Endodermal cell (in vitro differentiated cells): Measurements from ENCODE around the gene GTF2IRD1. TPM values are rescaled to one million over a fixed set of nuclear protein-coding genes. Genes with fewer than 3 reads are reported as not detected.
"Not testable (repeated sequence)": the region's sequence is repeated elsewhere in the genome, so short reads cannot be mapped to it uniquely, and the experiment has no call there.

Experiments used
- DNase-seq: peaks from one replicate; pipeline ENCODE4 v3.0.0-alpha.2; 2017
- H3K27ac ChIP-seq: 2 replicates; pipeline ENCODE4 v1.5.1; 2013; ENCODE audit warnings: mild to moderate bottlenecking, low read depth, low read length, moderate library complexity
- H3K27me3 ChIP-seq: 2 replicates; pipeline ENCODE4 v1.6.1; 2013; ENCODE audit warnings: mild to moderate bottlenecking, low read length, moderate library complexity; ENCODE audit not compliant: insufficient read depth, control insufficient read depth, poor library complexity, severe bottlenecking
- H3K36me3 ChIP-seq: 2 replicates; pipeline ENCODE4 v1.7.0; 2013; ENCODE audit warnings: mild to moderate bottlenecking, low read length, moderate library complexity; ENCODE audit not compliant: control insufficient read depth, insufficient read depth
- H3K4me1 ChIP-seq: one replicate; pipeline ENCODE4 v1.7.0; 2013; ENCODE audit warnings: low read length; ENCODE audit not compliant: control insufficient read depth, insufficient read depth
- H3K4me3 ChIP-seq: 2 replicates; pipeline ENCODE4 v1.5.1; 2013; ENCODE audit warnings: mild to moderate bottlenecking, low read length, moderate library complexity
- H3K9ac ChIP-seq: 2 replicates; pipeline ENCODE4 v1.6.1; 2013; ENCODE audit warnings: mild to moderate bottlenecking, low read length, moderate library complexity; ENCODE audit not compliant: poor library complexity, severe bottlenecking; ENCODE audit errors: extremely low read depth
- H3K9me3 ChIP-seq: 2 replicates; pipeline ENCODE4 v1.6.1; 2013; ENCODE audit warnings: mild to moderate bottlenecking, low read length, moderate library complexity; ENCODE audit not compliant: control insufficient read depth
- H3K27ac Mint-ChIP-seq: 2 replicates; pipeline ENCODE4 v1.8.0; 2020; ENCODE audit warnings: mixed read lengths
- H3K27me3 Mint-ChIP-seq: 2 replicates; pipeline ENCODE4 v1.8.0; 2021; ENCODE audit warnings: mild to moderate bottlenecking, mixed read lengths; ENCODE audit not compliant: insufficient read depth
- H3K36me3 Mint-ChIP-seq: 2 replicates; pipeline ENCODE4 v1.8.0; 2020; ENCODE audit warnings: low read depth, mixed read lengths
- H3K4me1 Mint-ChIP-seq: 2 replicates; pipeline ENCODE4 v1.8.0; 2020; ENCODE audit warnings: mixed read lengths
- H3K4me3 Mint-ChIP-seq: 2 replicates; pipeline ENCODE4 v1.8.0; 2020; ENCODE audit warnings: mild to moderate bottlenecking, moderate library complexity, mixed read lengths
- H3K9me3 Mint-ChIP-seq: 2 replicates; pipeline ENCODE4 v1.8.0; 2020; ENCODE audit warnings: mild to moderate bottlenecking, mixed read lengths
- CTCF ChIP-seq: fragments of 200-600 bp; sonication (generic); conservative IDR thresholded peaks from 2 replicates; pipeline ENCODE4 v1.5.0; 2021; ENCODE audit warnings: antibody characterized with exemption, mild to moderate bottlenecking
- WGBS, 2 experiments: methylation state at CpG; one replicate each; pipeline versions ENCODE4 v1.1.5 to v1.1.7; 2013; ENCODE audit warnings: missing lambda C conversion rate in 2 of 2, mixed read lengths in 1 of 2; ENCODE audit not compliant: insufficient coverage in 1 of 2, insufficient read length in 1 of 2; 5-methylcytosine and 5-hydroxymethylcytosine counted together
- total RNA-seq, 2 donors: library from RNA; stranded (reverse); fragmentation: NEBNext Ultra II Directional in 1 of 2; extraction: Animal tissue kit (Norgen Biotek cat#: 25700) in 1 of 2; gene quantifications; 2 replicates in 1 of 2; 3 replicates in 1 of 2; pipeline ENCODE4 v1.2.1, GENCODE V29; 2021

The GTF2IRD1 gene
- total RNA-seq, 2 donors from 2014 or later, result 54.8 to 84.4 TPM

- Histone ChIP-seq H3K9me3 (no peaks in the 10 kb centered on the region), H3K27ac (no peak overlapping the region), H3K36me3 (peaks cover 16% of the 10 kb centered on the region), H3K4me1 (no peaks in the 10 kb centered on the region), H3K9ac (no peak overlapping the region), H3K27me3 (no peaks in the 10 kb centered on the region), H3K4me3 (no peak overlapping the region)
- 81 to 86% methylated on average over 4 of the region's 4 CpGs for WGBS, 2 experiments
- H3K36me3 Mint-ChIP-seq, result peaks cover 23% of the 10 kb centered on the region
- H3K27me3 Mint-ChIP-seq, result no peaks in the 10 kb centered on the region
- H3K27ac Mint-ChIP-seq, result no peak overlapping the region
- DNase-seq, result no peak
- no peaks in the 10 kb centered on the region for H3K4me1 Mint-ChIP-seq
- no peaks in the 10 kb centered on the region for H3K9me3 Mint-ChIP-seq
- no peak overlapping the region for H3K4me3 Mint-ChIP-seq
- TF ChIP-seq CTCF, result no peak
Measured at GRCh38 chr7:74407958-74408357, 45.7 kb upstream of the GTF2IRD1 start.

GRCh38 chr7:74409571-74409970, 44.1 kb upstream of the GTF2IRD1 start:
- H3K27me3 Mint-ChIP-seq, result no peaks in the 10 kb centered on the region
- 91 to 93% methylated on average over 6 to 7 of the region's 7 CpGs for WGBS, 2 experiments
- no peak overlapping the region for H3K4me3 Mint-ChIP-seq
- no peaks in the 10 kb centered on the region for H3K9me3 Mint-ChIP-seq
- H3K27ac Mint-ChIP-seq, result no peak overlapping the region
- no peaks in the 10 kb centered on the region for H3K27me3 ChIP-seq
- no peaks in the 10 kb centered on the region for H3K4me1 ChIP-seq
- H3K4me1 Mint-ChIP-seq, result no peaks in the 10 kb centered on the region
- no peak overlapping the region for H3K27ac ChIP-seq
- peaks cover 6% of the 10 kb centered on the region for H3K36me3 ChIP-seq
- no peaks in the 10 kb centered on the region for H3K9me3 ChIP-seq
- no peak for TF ChIP-seq CTCF
- H3K9ac ChIP-seq, result no peak overlapping the region
- peak; percentile 26 for DNase-seq
- peaks cover 10% of the 10 kb centered on the region for H3K36me3 Mint-ChIP-seq
- no peak overlapping the region for H3K4me3 ChIP-seq

- no peaks in the 10 kb centered on the region for H3K36me3 ChIP-seq
- H3K4me1 ChIP-seq, result no peaks in the 10 kb centered on the region
- peak; percentile 31 for DNase-seq
- TF ChIP-seq CTCF, result no peak
- Mint-ChIP-seq H3K27ac (no peak overlapping the region), H3K4me3 (no peak overlapping the region), H3K9me3 (no peaks in the 10 kb centered on the region), H3K4me1 (no peaks in the 10 kb centered on the region), H3K27me3 (no peaks in the 10 kb centered on the region), H3K36me3 (peaks cover 5% of the 10 kb centered on the region)
- H3K27me3 ChIP-seq, result no peaks in the 10 kb centered on the region
- H3K4me3 ChIP-seq, result no peak overlapping the region
- H3K9me3 ChIP-seq, result no peaks in the 10 kb centered on the region
- no peak overlapping the region for H3K27ac ChIP-seq
- 86 to 96% methylated on average over 2 of the region's 2 CpGs for WGBS, 2 experiments
- H3K9ac ChIP-seq, result no peak overlapping the region
Measured at GRCh38 chr7:74410772-74411171, 42.9 kb upstream of the GTF2IRD1 start.

- not testable (repeated sequence) for H3K9me3 ChIP-seq, H3K4me1 ChIP-seq, H3K4me3 Mint-ChIP-seq, H3K4me3 ChIP-seq, H3K36me3 Mint-ChIP-seq, H3K27me3 ChIP-seq, H3K36me3 ChIP-seq, H3K4me1 Mint-ChIP-seq, H3K9me3 Mint-ChIP-seq, H3K27ac ChIP-seq, H3K27ac Mint-ChIP-seq, H3K27me3 Mint-ChIP-seq, H3K9ac ChIP-seq
- 92 to 94% methylated on average over 4 to 5 of the region's 5 CpGs for WGBS, 2 experiments
- peak; percentile 20 for DNase-seq
Measured at GRCh38 chr7:74411571-74411970, 42.1 kb upstream of the GTF2IRD1 start.
